ENCODE measurements around the gene CATSPERE. TPM values are rescaled to one million over a fixed set of nuclear protein-coding genes. Genes with fewer than 3 reads are reported as not detected.

CATSPERE gene
- total RNA-seq, 2 donors from 2014 or later: 0.33 to 0.42 TPM

GRCh38 chr1:244653439-244654107 is 192.5 kb downstream of the CATSPERE start:
- Histone ChIP-seq H3K36me3 (ENCODE audit: control insufficient read depth, insufficient read depth, low read length) (peaks cover 16% of the 10 kb centered on the region), H3K4me1 (ENCODE audit: control insufficient read depth, insufficient read depth, low read length) (peaks cover 5% of the 10 kb centered on the region), H3K27ac (ENCODE audit: low read depth, low read length) (peak overlapping the region; percentile 85), H3K9ac (ENCODE audit: extremely low read depth, low read length, poor library complexity, severe bottlenecking) (peak overlapping the region; percentile 89), H3K27me3 (ENCODE audit: control insufficient read depth, insufficient read depth, low read length, poor library complexity, severe bottlenecking) (no peaks in the 10 kb centered on the region), H3K9me3 (ENCODE audit: control insufficient read depth, low read length) (peaks cover 5% of the 10 kb centered on the region), H3K4me3 (ENCODE audit: low read length) (peak overlapping the region; percentile 99)
- H3K27me3 Mint-ChIP-seq (ENCODE audit: insufficient read depth): no peaks in the 10 kb centered on the region
- WGBS, 2 experiments (ENCODE audit: insufficient coverage in 1 of 2, insufficient read length in 1 of 2): 0% methylated on average over 15 to 34 of the region's 34 CpGs
- H3K4me3 Mint-ChIP-seq: no peak overlapping the region
- no peak overlapping the region for H3K27ac Mint-ChIP-seq
- no peaks in the 10 kb centered on the region for H3K9me3 Mint-ChIP-seq
- peak; percentile 73 for DNase-seq
- no peak for TF ChIP-seq CTCF (conservative IDR thresholded peaks at IDR 0.05)
- peaks cover 28% of the 10 kb centered on the region for H3K4me1 Mint-ChIP-seq
- H3K36me3 Mint-ChIP-seq (ENCODE audit: low read depth): peaks cover 20% of the 10 kb centered on the region

GRCh38 chr1:244654108-244655038 is 193.3 kb downstream of the CATSPERE start:
- peak overlapping the region; percentile 89 for H3K9ac ChIP-seq (ENCODE audit: extremely low read depth, low read length, poor library complexity, severe bottlenecking)
- H3K4me3 ChIP-seq (ENCODE audit: low read length): peak overlapping the region; percentile 99
- peaks cover 19% of the 10 kb centered on the region for H3K36me3 ChIP-seq (ENCODE audit: control insufficient read depth, insufficient read depth, low read length)
- H3K27ac ChIP-seq (ENCODE audit: low read depth, low read length): no peak overlapping the region
- no peak for TF ChIP-seq CTCF (conservative IDR thresholded peaks at IDR 0.05)
- Mint-ChIP-seq H3K4me1 (peaks cover 30% of the 10 kb centered on the region), H3K9me3 (no peaks in the 10 kb centered on the region), H3K27me3 (ENCODE audit: insufficient read depth) (no peaks in the 10 kb centered on the region), H3K4me3 (no peak overlapping the region), H3K27ac (no peak overlapping the region), H3K36me3 (ENCODE audit: low read depth) (peaks cover 22% of the 10 kb centered on the region)
- DNase-seq: no peak
- H3K4me1 ChIP-seq (ENCODE audit: control insufficient read depth, insufficient read depth, low read length): peaks cover 5% of the 10 kb centered on the region
- H3K9me3 ChIP-seq (ENCODE audit: control insufficient read depth, low read length): peaks cover 5% of the 10 kb centered on the region
- 11 to 14% methylated on average over 5 to 8 of the region's 8 CpGs for WGBS, 2 experiments (ENCODE audit: insufficient coverage in 1 of 2, insufficient read length in 1 of 2)
- H3K27me3 ChIP-seq (ENCODE audit: control insufficient read depth, insufficient read depth, low read length, poor library complexity, severe bottlenecking): no peaks in the 10 kb centered on the region

GRCh38 chr1:244655186-244655585 is 194.1 kb downstream of the CATSPERE start:
- Histone ChIP-seq H3K27ac (ENCODE audit: low read depth, low read length) (no peak overlapping the region), H3K9me3 (ENCODE audit: control insufficient read depth, low read length) (peaks cover 6% of the 10 kb centered on the region), H3K4me1 (ENCODE audit: control insufficient read depth, insufficient read depth, low read length) (peaks cover 5% of the 10 kb centered on the region), H3K36me3 (ENCODE audit: control insufficient read depth, insufficient read depth, low read length) (peaks cover 23% of the 10 kb centered on the region), H3K9ac (ENCODE audit: extremely low read depth, low read length, poor library complexity, severe bottlenecking) (peak overlapping the region; percentile 89), H3K27me3 (ENCODE audit: control insufficient read depth, insufficient read depth, low read length, poor library complexity, severe bottlenecking) (no peaks in the 10 kb centered on the region), H3K4me3 (ENCODE audit: low read length) (peak overlapping the region; percentile 99)
- Mint-ChIP-seq H3K4me3 (no peak overlapping the region), H3K9me3 (no peaks in the 10 kb centered on the region), H3K36me3 (ENCODE audit: low read depth) (peaks cover 30% of the 10 kb centered on the region), H3K27ac (no peak overlapping the region), H3K4me1 (peaks cover 31% of the 10 kb centered on the region), H3K27me3 (ENCODE audit: insufficient read depth) (no peaks in the 10 kb centered on the region)
- no peak for DNase-seq
- 100% methylated on average over 1 of the region's 1 CpG; no CpG with 5 or more reads in 1 of the 2 experiments for WGBS, 2 experiments (ENCODE audit: insufficient coverage in 1 of 2, insufficient read length in 1 of 2)
- TF ChIP-seq CTCF (conservative IDR thresholded peaks at IDR 0.05): no peak
